K562 (cell line): ENCODE data around the gene TEKT4.
"Not testable (repeated sequence)": the region's sequence is repeated elsewhere in the genome, so short reads cannot be mapped to it uniquely, and the experiment has no call there.

Experiments
- CTCF ChIP-seq, 3 experiments: IDR thresholded peaks in 2 of 3; conservative IDR thresholded peaks in 1 of 3; 2 replicates each; pipeline ENCODE4 v1.5.1; 2011 to 2012; ENCODE audit warnings: low read length in 3 of 3, mild to moderate bottlenecking in 3 of 3, control low read depth in 2 of 3, improper control_type of control experiment in 1 of 3, inconsistent platforms in 1 of 3, low read depth in 1 of 3, mixed read lengths in 1 of 3, moderate library complexity in 1 of 3; ENCODE audit not compliant: insufficient read depth in 2 of 3
- FOXA1 ChIP-seq: fragments of 450-650 bp; IDR thresholded peaks from 2 replicates; pipeline ENCODE4 v1.6.1; 2016; ENCODE audit warnings: mild to moderate bottlenecking, borderline replicate concordance
- GTF2F1 ChIP-seq: IDR thresholded peaks from 2 replicates; pipeline ENCODE4 v1.6.1; 2011; ENCODE audit warnings: low read depth, low read length, improper control_type of control experiment
- HOMEZ ChIP-seq: fragments of 250-450 bp; sonication (Bioruptor Pico); IDR thresholded peaks from 2 replicates; pipeline ENCODE4 v1.4.0; 2020; ENCODE audit warnings: mild to moderate bottlenecking, moderate library complexity
- POLR2AphosphoS5 ChIP-seq: IDR thresholded peaks from 2 replicates; pipeline ENCODE4 v1.6.1; 2011; ENCODE audit warnings: mild to moderate bottlenecking, low read depth, low read length, moderate library complexity; ENCODE audit not compliant: control insufficient read depth, insufficient read depth
- SAFB2 ChIP-seq: fragments of 200-400 bp; formaldehyde crosslinking; IDR thresholded peaks from 2 replicates; pipeline ENCODE4 v1.6.1; 2018; ENCODE audit warnings: borderline replicate concordance, low read length, low read depth, moderate library complexity; ENCODE audit not compliant: severe bottlenecking
- YY1 ChIP-seq, 3 experiments: IDR thresholded peaks; 2 replicates each; pipeline ENCODE4 v1.6.1; 2011; ENCODE audit warnings: low read length in 2 of 3, mild to moderate bottlenecking in 2 of 3, moderate library complexity in 2 of 3, borderline replicate concordance in 1 of 3, control low read depth in 1 of 3, low read depth in 1 of 3; ENCODE audit not compliant: insufficient read depth in 3 of 3, insufficient replicate concordance in 2 of 3, control insufficient read depth in 1 of 3, insufficient read length in 1 of 3; ENCODE audit errors: extremely low read depth in 1 of 3
- ZNF140 ChIP-seq: fragments of 250-450 bp; sonication (Bioruptor Pico); IDR thresholded peaks from 2 replicates; pipeline ENCODE4 v1.8.0; 2021; ENCODE audit warnings: moderate library complexity, mild to moderate bottlenecking, inconsistent platforms
- ZNF24 ChIP-seq: fragments of 450-650 bp; IDR thresholded peaks from 2 replicates; pipeline ENCODE4 v1.6.1; 2016
- ZNF445 ChIP-seq: fragments of 250-450 bp; sonication (Bioruptor Pico); IDR thresholded peaks from 2 replicates; pipeline ENCODE4 v1.4.0; 2020; ENCODE audit warnings: low read depth, mild to moderate bottlenecking, moderate library complexity

GRCh38 chr2:94857367-94858162 is 13.7 kb upstream of the TEKT4 start:
- TF ChIP-seq POLR2AphosphoS5; FOXA1; ZNF24; YY1 (IDR thresholded peaks at IDR 0.05; ENCODE audit: borderline replicate concordance in 1 of 3, control insufficient read depth in 1 of 3, extremely low read depth in 1 of 3, insufficient read depth in 3 of 3, insufficient read length in 1 of 3, insufficient replicate concordance in 2 of 3, low read depth in 1 of 3, low read length in 2 of 3); HOMEZ (CRISPR knock-in tag); SAFB2; ZNF140 (CRISPR knock-in tag); CTCF (IDR thresholded peaks at IDR 0.05 in 2 of 3, conservative IDR thresholded peaks at IDR 0.05 in 1 of 3; ENCODE audit: insufficient read depth in 2 of 3, low read depth in 1 of 3, low read length in 3 of 3); GTF2F1; ZNF445 (CRISPR knock-in tag): not testable (repeated sequence)
